Tracheal epithelial cell (primary cell): ENCODE measurements around the gene MGAT3. TPM values are rescaled to one million over a fixed set of nuclear protein-coding genes. Genes with fewer than 3 reads are reported as not detected.

ENCODE experiments used
- total RNA-seq: library from RNA; depleted of rRNA; stranded (reverse); fragments of >200 nt; gene quantifications from 2 replicates; pipeline ENCODE4 v1.2.1, GENCODE V29; 2014

MGAT3 gene, protein sequence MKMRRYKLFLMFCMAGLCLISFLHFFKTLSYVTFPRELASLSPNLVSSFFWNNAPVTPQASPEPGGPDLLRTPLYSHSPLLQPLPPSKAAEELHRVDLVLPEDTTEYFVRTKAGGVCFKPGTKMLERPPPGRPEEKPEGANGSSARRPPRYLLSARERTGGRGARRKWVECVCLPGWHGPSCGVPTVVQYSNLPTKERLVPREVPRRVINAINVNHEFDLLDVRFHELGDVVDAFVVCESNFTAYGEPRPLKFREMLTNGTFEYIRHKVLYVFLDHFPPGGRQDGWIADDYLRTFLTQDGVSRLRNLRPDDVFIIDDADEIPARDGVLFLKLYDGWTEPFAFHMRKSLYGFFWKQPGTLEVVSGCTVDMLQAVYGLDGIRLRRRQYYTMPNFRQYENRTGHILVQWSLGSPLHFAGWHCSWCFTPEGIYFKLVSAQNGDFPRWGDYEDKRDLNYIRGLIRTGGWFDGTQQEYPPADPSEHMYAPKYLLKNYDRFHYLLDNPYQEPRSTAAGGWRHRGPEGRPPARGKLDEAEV
- under 0.01 TPM in 2 replicates for total RNA-seq

DNA sequence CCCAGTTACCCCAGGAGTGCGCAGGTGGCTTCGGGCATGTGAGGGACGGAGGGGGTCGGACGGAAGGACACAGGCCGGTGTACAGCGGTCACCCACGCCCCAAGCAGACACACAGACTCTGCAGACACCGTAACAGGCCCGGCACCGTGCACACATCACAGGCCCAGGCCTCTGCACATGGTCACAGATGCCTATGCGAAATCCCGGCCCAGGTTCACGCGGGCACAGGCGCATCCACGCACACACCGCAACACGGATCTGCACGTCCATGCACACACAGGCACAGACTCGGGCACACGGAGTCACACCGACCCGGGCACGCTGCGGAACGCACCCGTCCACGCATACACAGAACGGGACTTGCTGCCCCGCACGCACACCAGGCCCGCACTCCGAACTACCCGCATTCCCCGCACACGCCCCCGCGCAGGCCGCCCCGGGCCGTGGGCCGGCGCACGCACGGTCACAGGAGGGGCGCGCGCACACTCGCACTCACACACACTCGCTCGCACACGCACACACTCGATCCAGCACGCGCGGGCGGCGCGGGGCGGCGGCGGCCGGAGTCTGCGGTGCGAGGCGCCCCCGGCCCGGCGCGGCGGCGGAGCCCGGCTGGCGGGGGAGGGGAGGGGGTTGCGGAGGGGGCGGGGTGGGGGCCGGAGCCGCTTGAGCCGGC is at the start of gene MGAT3:
Gene MGAT3 (plus strand): TSS at position 491 of the 676 bp plus-strand sequence. CDS start 30,336 bp downstream, outside the sequence.

DNA sequence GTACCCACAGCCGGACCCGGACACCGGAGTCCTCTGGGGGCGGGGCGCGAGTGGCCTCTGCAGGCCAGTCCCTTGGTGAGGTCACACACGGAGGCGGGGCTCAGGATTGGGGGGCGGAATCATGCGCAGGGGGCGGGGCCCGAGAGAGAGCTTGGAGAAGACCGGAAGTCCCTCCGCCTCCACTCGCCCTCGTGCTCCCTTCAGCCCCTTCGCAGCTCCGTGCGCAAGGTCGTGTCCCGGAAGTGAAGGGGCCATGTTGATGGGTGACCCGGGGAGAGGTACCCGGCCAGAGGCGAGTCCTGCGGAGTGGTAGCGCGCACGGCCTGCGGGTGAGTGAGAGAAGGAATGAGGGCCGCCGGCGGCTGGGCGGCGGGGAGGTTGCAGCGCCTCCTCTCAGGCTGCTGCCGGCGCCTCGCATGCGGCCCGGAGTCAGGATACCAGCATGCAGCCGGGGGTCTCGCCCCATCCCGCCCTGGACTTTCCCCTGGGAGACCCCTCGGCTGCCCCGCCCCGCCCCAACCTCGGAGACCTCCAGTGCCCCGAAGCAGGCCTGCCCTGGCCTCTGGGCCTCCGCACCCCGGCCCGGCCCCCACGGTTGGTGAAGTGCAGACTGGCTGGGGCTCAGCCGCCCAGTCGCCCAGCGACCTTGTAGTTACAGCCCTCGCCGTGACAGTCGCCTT is 45.4 kb downstream of the MGAT3 start, which contains the start of gene MIEF1:
Gene MIEF1 (plus strand): TSS at position 182 of the 680 bp plus-strand sequence. CDS start 9,005 bp downstream, outside the sequence.

DNA sequence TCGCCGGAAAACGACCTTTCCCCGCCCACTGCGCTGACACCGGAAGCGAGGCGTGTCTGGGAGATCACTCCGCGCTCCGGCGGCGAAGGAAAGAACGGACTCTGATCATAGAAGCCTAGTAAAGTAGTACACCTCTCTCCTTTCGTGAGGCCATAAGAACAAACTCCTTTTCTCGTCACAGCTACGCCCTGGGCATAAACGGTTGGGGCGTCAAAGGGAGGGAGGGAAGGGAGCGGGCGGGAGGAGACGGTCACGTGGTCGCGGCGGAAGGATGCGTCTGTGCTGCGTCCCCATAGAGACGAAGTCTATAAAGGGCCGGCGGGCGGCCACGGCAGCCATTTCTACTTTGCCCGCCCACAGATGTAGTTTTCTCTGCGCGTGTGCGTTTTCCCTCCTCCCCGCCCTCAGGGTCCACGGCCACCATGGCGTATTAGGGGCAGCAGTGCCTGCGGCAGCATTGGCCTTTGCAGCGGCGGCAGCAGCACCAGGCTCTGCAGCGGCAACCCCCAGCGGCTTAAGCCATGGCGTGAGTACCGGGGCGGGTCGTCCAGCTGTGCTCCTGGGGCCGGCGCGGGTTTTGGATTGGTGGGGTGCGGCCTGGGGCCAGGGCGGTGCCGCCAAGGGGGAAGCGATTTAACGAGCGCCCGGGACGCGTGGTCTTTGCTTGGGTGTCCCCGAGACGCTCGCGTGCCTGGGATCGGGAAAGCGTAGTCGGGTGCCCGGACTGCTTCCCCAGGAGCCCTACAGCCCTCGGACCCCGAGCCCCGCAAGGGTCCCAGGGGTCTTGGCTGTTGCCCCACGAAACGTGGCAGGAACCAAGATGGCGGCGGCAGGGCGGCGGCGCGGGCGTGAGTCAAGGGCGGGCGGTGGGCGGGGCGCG is 63.7 kb downstream of the MGAT3 start, which contains the start of gene ATF4:
Gene ATF4 (plus strand): TSS at position 337 of the 880 bp plus-strand sequence. CDS start 884 bp downstream, outside the sequence.

DNA sequence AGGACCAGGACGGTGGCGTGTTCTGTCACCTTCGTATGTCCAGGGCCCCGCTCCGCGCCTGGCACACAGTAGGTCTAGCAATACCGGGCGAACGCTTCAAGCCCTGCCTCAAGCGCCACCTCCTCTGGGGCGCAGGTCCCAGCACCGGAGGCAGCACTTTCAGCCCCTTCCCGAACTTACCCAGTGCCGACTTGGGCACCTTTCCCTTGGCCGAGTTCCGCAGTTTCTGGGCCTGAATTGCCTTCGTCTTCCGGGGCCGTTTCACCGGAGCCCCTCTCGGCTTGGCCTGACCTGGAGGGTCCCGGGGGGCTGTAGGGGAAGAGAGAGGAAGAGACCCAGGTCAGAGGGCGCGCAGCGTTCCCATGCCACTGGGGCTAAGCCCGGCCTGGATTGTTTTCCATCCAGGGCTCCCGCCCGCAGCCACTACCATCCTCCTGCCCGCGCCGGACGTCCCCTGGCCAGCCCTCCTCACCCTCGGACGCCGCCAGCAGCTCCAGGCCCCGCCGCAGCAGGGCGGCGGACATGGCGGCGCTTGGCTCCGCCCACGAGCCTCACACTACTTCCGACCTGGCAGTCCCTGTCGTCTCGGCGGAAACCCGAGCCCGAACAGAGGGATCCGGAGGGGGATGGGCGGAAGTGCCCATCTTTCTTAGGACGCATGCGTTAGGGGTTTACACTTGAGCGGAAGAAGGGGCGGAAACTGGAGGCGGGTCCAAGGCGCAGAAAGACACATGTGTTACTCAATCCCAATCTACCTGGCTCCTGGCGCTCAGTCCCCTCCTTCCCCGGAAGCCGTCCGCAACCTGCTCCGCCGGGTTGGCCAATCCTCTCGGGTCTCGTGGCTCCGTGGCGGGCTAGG is 75.6 kb downstream of the MGAT3 start, which contains the start of gene RPS19BP1:
Gene RPS19BP1 (minus strand): TSS at position 534 of the 859 bp plus-strand sequence. CDS start 10 bp downstream, at position 524.

Other genes starting within 250 kb of the MGAT3 start
- 0.64 and 21.2 TPM in 2 replicates for gene PDGFB, start 212.0 kb upstream of the MGAT3 start, total RNA-seq
- 3,007 and 3,258 TPM in 2 replicates for gene RPL3, start 137.4 kb upstream of the MGAT3 start, total RNA-seq
- gene SYNGR1, start 107.0 kb upstream of the MGAT3 start, total RNA-seq = 0.64 and 0.96 TPM in 2 replicates
- gene TAB1, start 57.2 kb upstream of the MGAT3 start, total RNA-seq = 6.5 and 14.3 TPM in 2 replicates
- gene MIEF1, start 45.3 kb downstream of the MGAT3 start, total RNA-seq = 18.6 and 27.3 TPM in 2 replicates
- gene ATF4, start 63.5 kb downstream of the MGAT3 start, total RNA-seq = 402 and 522 TPM in 2 replicates
- 63.9 and 73.7 TPM in 2 replicates for gene RPS19BP1, start 75.7 kb downstream of the MGAT3 start, total RNA-seq
- gene CACNA1I, start 113.7 kb downstream of the MGAT3 start, total RNA-seq = not detected in 2 replicates